OCI-LY7 (cell line): ENCODE data around the gene ZNF117. TPM values are rescaled to one million over a fixed set of nuclear protein-coding genes. Genes with fewer than 3 reads are reported as not detected.

Experiments used
- BruUV-seq: library from RNA; stranded (reverse); fragments of 400-500 nt; replicated peaks from 2 replicates; lab custom pipeline; 2021; lab: Mats Ljungman, UMichigan
- CTCF ChIA-PET: fragments of 300-600 bp; sonication (Branson Sonifier 250); formaldehyde crosslinking; loops from one replicate; lab custom pipeline; 2022; ENCODE audit warnings: antibody characterized with exemption; ENCODE audit not compliant: unreplicated experiment; lab: Charles Lee
- POLR2A ChIA-PET: fragments of 300-600 bp; sonication (Branson Sonifier 250); formaldehyde crosslinking; loops from one replicate; lab custom pipeline; 2022; ENCODE audit warnings: antibody characterized with exemption; lab: Charles Lee
- DNase-seq: peaks from one replicate; pipeline ENCODE4 v3.0.0-alpha.2; 2015; ENCODE audit warnings: low spot score
- H2AFZ ChIP-seq: fragments of 200-600 bp; sonication (generic), shearing (Covaris generic); 2 replicates; pipeline ENCODE4 v1.6.1; 2014; ENCODE audit warnings: mild to moderate bottlenecking, antibody characterized with exemption, low read length, moderate library complexity
- H3K27ac ChIP-seq: fragments of 200-600 bp; sonication (generic); 2 replicates; pipeline ENCODE4 v1.5.1; 2014; ENCODE audit warnings: mixed run types, low read depth, mild to moderate bottlenecking, moderate library complexity, low read length, inconsistent platforms; ENCODE audit not compliant: poor library complexity, severe bottlenecking
- H3K36me3 ChIP-seq: fragments of 200-600 bp; sonication (generic); 2 replicates; pipeline ENCODE4 v1.6.1; 2014; ENCODE audit warnings: mild to moderate bottlenecking, antibody characterized with exemption, low read length, moderate library complexity, mixed read lengths; ENCODE audit not compliant: insufficient read depth
- H3K4me1 ChIP-seq: fragments of 200-600 bp; sonication (generic); 2 replicates; pipeline ENCODE4 v1.5.1; 2014; ENCODE audit warnings: mild to moderate bottlenecking, low read length; ENCODE audit not compliant: insufficient read depth, poor library complexity, severe bottlenecking
- H3K4me2 ChIP-seq: fragments of 200-600 bp; sonication (generic); 2 replicates; pipeline ENCODE4 v1.6.1; 2014; ENCODE audit warnings: mild to moderate bottlenecking, low read length
- H3K4me3 ChIP-seq: fragments of 200-600 bp; sonication (generic); 2 replicates; pipeline ENCODE4 v1.5.1; 2014; ENCODE audit warnings: mild to moderate bottlenecking, low read depth, low read length; ENCODE audit not compliant: poor library complexity, severe bottlenecking
- H3K79me2 ChIP-seq: fragments of 200-600 bp; sonication (generic); 2 replicates; pipeline ENCODE4 v1.6.1; 2016; ENCODE audit warnings: low read depth, mild to moderate bottlenecking, low read length, moderate library complexity, mixed read lengths; ENCODE audit not compliant: insufficient read depth
- H3K9me2 ChIP-seq: fragments of 200-600 bp; sonication (generic); 2 replicates; pipeline ENCODE4 v1.6.1; 2016; ENCODE audit warnings: mild to moderate bottlenecking, low read length, mixed read lengths; ENCODE audit not compliant: insufficient read depth
- H3K9me3 ChIP-seq: fragments of 200-600 bp; sonication (generic); 2 replicates; pipeline ENCODE4 v1.6.1; 2014; ENCODE audit warnings: mild to moderate bottlenecking, mixed run types, low read length, mixed read lengths
- H4K20me1 ChIP-seq: fragments of 200-600 bp; sonication (generic); 2 replicates; pipeline ENCODE4 v1.6.1; 2014; ENCODE audit warnings: mild to moderate bottlenecking, antibody characterized with exemption, low read length, moderate library complexity, mixed read lengths; ENCODE audit not compliant: insufficient read depth
- CTCF ChIP-seq: fragments of 200-600 bp; sonication (generic); conservative IDR thresholded peaks from 2 replicates; pipeline ENCODE4 v1.5.1; 2014; ENCODE audit warnings: mild to moderate bottlenecking, antibody characterized with exemption, low read length, moderate library complexity, mixed read lengths
- EZH2phosphoT487 ChIP-seq: fragments of 200-600 bp; sonication (generic); IDR thresholded peaks from 2 replicates; pipeline ENCODE4 v1.6.1; 2018; ENCODE audit warnings: low read depth, borderline replicate concordance, mild to moderate bottlenecking, mixed run types, antibody characterized with exemption, low read length, moderate library complexity, mixed read lengths
- intact Hi-C: fragments of 100-400 bp; cut with micrococcal nuclease; formaldehyde crosslinking; loops from one replicate; pipeline ENCODE4 v1.10.0; 2022; ENCODE audit not compliant: unreplicated experiment
- total RNA-seq, 2 experiments: library from RNA; depleted of rRNA in 1 of 2; stranded (reverse); fragments of >200 nt in 1 of 2; shearing (Covaris generic) in 1 of 2; gene quantifications; 2 replicates each; pipeline ENCODE4 v1.2.3, GENCODE V29; 2014 to 2022

The ZNF117 gene
- total RNA-seq, 2 experiments from 2014 or later = 19.5 to 32.8 TPM

GRCh38 chr7:64978497-64979203 is 12.2 kb downstream of the ZNF117 start:
- TF ChIP-seq EZH2phosphoT487 = no peak
- no peak for TF ChIP-seq CTCF
- no peak overlapping the region for H3K4me3 ChIP-seq
- H3K4me2 ChIP-seq = no peak overlapping the region
- no peak overlapping the region for H2AFZ ChIP-seq
- no peaks in the 10 kb centered on the region for H4K20me1 ChIP-seq
- BruUV-seq = TSS peak; percentile 26
- POLR2A ChIA-PET = no interaction called here
- no peaks in the 10 kb centered on the region for H3K4me1 ChIP-seq
- peaks cover 55% of the 10 kb centered on the region for H3K36me3 ChIP-seq
- CTCF ChIA-PET = no interaction called here
- no peak overlapping the region for H3K27ac ChIP-seq
- intact Hi-C loops = no loop called here
- no peaks in the 10 kb centered on the region for H3K79me2 ChIP-seq
- no peaks in the 10 kb centered on the region for H3K9me2 ChIP-seq
- DNase-seq = no peak
- peaks cover 80% of the 10 kb centered on the region for H3K9me3 ChIP-seq

GRCh38 chr7:64965594-64965993 is 25.2 kb downstream of the ZNF117 start:
- BruUV-seq = no TSS peak
- DNase-seq = no peak
- H4K20me1 ChIP-seq = no peaks in the 10 kb centered on the region

More at GRCh38 chr7:64965594-64965993, 25.2 kb downstream of the ZNF117 start:
- POLR2A ChIA-PET = no interaction called here
- Histone ChIP-seq H3K9me3 (peaks cover 4% of the 10 kb centered on the region; the same call in 1 of the 2 replicates), H3K27ac (no peak overlapping the region), H3K4me3 (no peak overlapping the region), H3K79me2 (no peaks in the 10 kb centered on the region), H3K36me3 (no peaks in the 10 kb centered on the region), H3K9me2 (no peaks in the 10 kb centered on the region), H3K4me2 (no peak overlapping the region), H3K4me1 (no peaks in the 10 kb centered on the region), H2AFZ (no peak overlapping the region)
- no peak for TF ChIP-seq CTCF
- TF ChIP-seq EZH2phosphoT487 = no peak
- intact Hi-C loops = no loop called here
- CTCF ChIA-PET = no interaction called here
